ENCODE results near the gene WBP2. TPM values are rescaled to one million over a fixed set of nuclear protein-coding genes. Genes with fewer than 3 reads are reported as not detected.

Gene WBP2
- total and polyA plus RNA-seq, 9 of the 15 experiments (the other 6 are each of a cell fraction or from before 2014, with no cell fraction given), result 2.2 to 74.3 (median 20.0) TPM

- Histone ChIP-seq H3K36me3 (ENCODE audit: control insufficient read depth, insufficient read depth, low read length) (peaks cover 74% of the 10 kb centered on the region; the same call in 2 of the 3 replicates), H2AFZ (ENCODE audit: low read depth, low read length) (no peak overlapping the region), H3K27me3 (ENCODE audit: control insufficient read depth in 2 of 2, insufficient read depth in 2 of 2, low read length in 2 of 2) (no peaks in the 10 kb centered on the region), H3K79me2 (ENCODE audit: control insufficient read depth, insufficient read depth, low read length) (no peaks in the 10 kb centered on the region), H3K4me1 (replicated peaks in 1 of 2; ENCODE audit: control insufficient read depth in 2 of 2, insufficient read depth in 2 of 2, low read length in 2 of 2) (peaks cover 0 to 28% of the 10 kb centered on the region in 2 experiments; a peak in 1 of 5 replicates), H4K20me1 (replicated peaks; ENCODE audit: control insufficient read depth, insufficient read depth, low read length) (no peaks in the 10 kb centered on the region), H3K4me2 (ENCODE audit: insufficient read depth, low read length) (no peak overlapping the region), H3K27ac (ENCODE audit: extremely low read depth, low read depth, low read length) (no peak overlapping the region), H3K4me3 (no peak overlapping the region), H3K9me3 (replicated peaks; ENCODE audit: control insufficient read depth, insufficient read depth, low read depth, low read length) (no peaks in the 10 kb centered on the region), H3K9ac (ENCODE audit: insufficient read depth in 1 of 2, low read depth in 2 of 2, low read length in 2 of 2) (peak overlapping the region in 1 of 2 experiments; percentile 57; a peak in 1 of 4 replicates), H3K9me1 (ENCODE audit: control insufficient read depth, insufficient read depth, low read length) (peaks cover 3% of the 10 kb centered on the region)
- ChIA-PET POLR2A (no interaction called here), CTCF (ENCODE audit: low intra/inter-chr PET ratio) (no interaction called here)
- ATAC-seq, result no peak
- DNase-seq (ENCODE audit: extremely low read depth in 1 of 4, low spot score in 3 of 4), result no peak
- TF ChIP-seq POLR2G (IDR thresholded peaks at IDR 0.05; ENCODE audit: low read depth, low read length), result peak; percentile 59
- no peak for TF ChIP-seq SRF (CRISPR knock-in tag; IDR thresholded peaks at IDR 0.05)
- TF ChIP-seq PKNOX1 (IDR thresholded peaks at IDR 0.05), result no peak
- intact Hi-C loops (cut with micrococcal nuclease) (no loop called here), in situ Hi-C loops (cut with MboI) (no loop called here)
- FAIRE-seq, result no peak
- BruUV-seq (replicated peaks), result no TSS peak
- 85% methylated on average over 16 of the region's 16 CpGs for WGBS (ENCODE audit: insufficient coverage, low coverage, missing lambda C conversion rate)
These were observed 35.5 kb downstream of the WBP2 start for GRCh38 chr17:75819678-75820077.

- Histone ChIP-seq H3K36me3 (ENCODE audit: control insufficient read depth, insufficient read depth, low read length) (peaks cover 74% of the 10 kb centered on the region; the same call in 2 of the 3 replicates), H3K9ac (ENCODE audit: insufficient read depth in 1 of 2, low read depth in 2 of 2, low read length in 2 of 2) (no peak overlapping the region)
- no peak for TF ChIP-seq ZBTB7A (IDR thresholded peaks at IDR 0.05; ENCODE audit: borderline replicate concordance, control insufficient read depth, low read depth, low read length)
- TF ChIP-seq ZNF518B (CRISPR knock-in tag; IDR thresholded peaks at IDR 0.05), result no peak
- TF ChIP-seq FOXK1 (CRISPR knock-in tag; IDR thresholded peaks at IDR 0.05; ENCODE audit: borderline replicate concordance), result no peak
- TF ChIP-seq ZBTB2 (IDR thresholded peaks at IDR 0.05), result no peak
These were observed 36.0 kb downstream of the WBP2 start for GRCh38 chr17:75819116-75819515.

More at GRCh38 chr17:75819116-75819515, 36.0 kb downstream of the WBP2 start:
- BruUV-seq (replicated peaks), result no TSS peak
- Histone ChIP-seq H2AFZ (ENCODE audit: low read depth, low read length) (no peak overlapping the region), H4K20me1 (replicated peaks; ENCODE audit: control insufficient read depth, insufficient read depth, low read length) (no peaks in the 10 kb centered on the region), H3K27me3 (ENCODE audit: control insufficient read depth in 2 of 2, insufficient read depth in 2 of 2, low read length in 2 of 2) (no peaks in the 10 kb centered on the region), H3K4me2 (ENCODE audit: insufficient read depth, low read length) (no peak overlapping the region), H3K4me1 (replicated peaks in 1 of 2; ENCODE audit: control insufficient read depth in 2 of 2, insufficient read depth in 2 of 2, low read length in 2 of 2) (peaks cover 0 to 27% of the 10 kb centered on the region in 2 experiments; a peak in 1 of 5 replicates), H3K4me3 (no peak overlapping the region), H3K9me3 (replicated peaks; ENCODE audit: control insufficient read depth, insufficient read depth, low read depth, low read length) (no peaks in the 10 kb centered on the region), H3K9me1 (ENCODE audit: control insufficient read depth, insufficient read depth, low read length) (peaks cover 3% of the 10 kb centered on the region), H3K79me2 (ENCODE audit: control insufficient read depth, insufficient read depth, low read length) (no peaks in the 10 kb centered on the region), H3K27ac (ENCODE audit: extremely low read depth, low read depth, low read length) (no peak overlapping the region)
- in situ Hi-C loops (cut with MboI), result no loop called here
- CTCF ChIA-PET (ENCODE audit: low intra/inter-chr PET ratio), result no interaction called here
- POLR2A ChIA-PET, result interaction anchor here (0.7 to 1.1 kb wide), 3 partner anchors 10 to 39 kb away, joined by 3 to 4 read pairs (median 3); no protein-coding TSS in a partner anchor
- no peak for FAIRE-seq
- 81% methylated on average over 7 of the region's 7 CpGs for WGBS (ENCODE audit: insufficient coverage, low coverage, missing lambda C conversion rate)
- intact Hi-C loops (cut with micrococcal nuclease), result no loop called here
- no peak for DNase-seq (ENCODE audit: extremely low read depth in 1 of 4, low spot score in 3 of 4)
- ATAC-seq, result no peak

Measured in K562 (cell line).